Astrocyte (in vitro differentiated cells and primary cell): ENCODE data around the gene NEK9.

Experiments
- CTCF ChIP-seq: IDR thresholded peaks from 2 replicates; pipeline ENCODE4 v1.5.1; 2011; ENCODE audit warnings: low read depth, mild to moderate bottlenecking, inconsistent platforms, low read length, moderate library complexity; ENCODE audit not compliant: insufficient read depth
- EZH2 ChIP-seq: IDR thresholded peaks from 2 replicates; pipeline ENCODE4 v1.6.1; 2012; ENCODE audit warnings: mild to moderate bottlenecking, low read length, inconsistent platforms; ENCODE audit not compliant: insufficient read depth

DNA sequence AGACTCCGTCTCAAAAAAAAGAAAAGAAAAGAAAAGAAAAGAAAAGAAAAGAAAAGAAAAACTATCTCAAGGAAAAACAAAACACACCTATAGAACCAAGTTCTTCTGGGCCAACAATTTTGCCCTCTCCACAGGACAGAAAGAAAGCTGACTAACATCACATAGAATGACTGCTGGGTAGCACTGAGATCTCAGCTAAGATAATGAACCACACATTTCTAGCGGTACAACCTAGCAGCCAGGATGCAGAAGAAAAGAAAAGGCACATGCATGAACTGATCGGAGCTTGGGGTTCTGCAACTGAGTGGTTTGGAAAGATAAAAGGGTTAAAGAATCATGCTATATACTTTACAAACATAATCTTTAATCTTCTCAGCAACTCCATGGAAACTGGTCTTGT lies 30.1 kb upstream of the NEK9 start:
- TF ChIP-seq CTCF (no peak), EZH2 (no peak)
